ENCODE data around the gene EZH1.
"Not testable (repeated sequence)": the region's sequence is repeated elsewhere in the genome, so short reads cannot be mapped to it uniquely, and the experiment has no call there.

The EZH1 gene

GRCh38 chr17:42769964-42770363 is 25.1 kb upstream of the EZH1 start:
- FAIRE-seq = not testable (repeated sequence)

GRCh38 chr17:42768006-42768405 is 23.2 kb upstream of the EZH1 start:
- FAIRE-seq = not testable (repeated sequence)

- FAIRE-seq = no peak
These were observed 22.7 kb upstream of the EZH1 start for GRCh38 chr17:42767512-42767911.

- FAIRE-seq = no peak
These were observed 21.3 kb upstream of the EZH1 start for GRCh38 chr17:42766124-42766523.

GRCh38 chr17:42761638-42762037 is 16.8 kb upstream of the EZH1 start:
- no peak for FAIRE-seq

- no peak for FAIRE-seq
These were observed 16.1 kb upstream of the EZH1 start, which contains the start of gene RAMP2 for GRCh38 chr17:42760652-42761581. Gene RAMP2, plus strand, starts transcription at chr17:42761227. Its CDS starts 35 bp downstream, at chr17:42761262.

GRCh38 chr17:42759982-42760651 is 15.3 kb upstream of the EZH1 start:
- FAIRE-seq = no peak

GRCh38 chr17:42754782-42755181 is 9.9 kb upstream of the EZH1 start:
- FAIRE-seq = no peak

- no peak for FAIRE-seq
These were observed 6.8 kb upstream of the EZH1 start for GRCh38 chr17:42751628-42752027.

- FAIRE-seq = no peak
These were observed 6.0 kb upstream of the EZH1 start for GRCh38 chr17:42750739-42751344.

- no peak for FAIRE-seq
These were observed 4.3 kb upstream of the EZH1 start for GRCh38 chr17:42748908-42749798.

- no peak for FAIRE-seq
These were observed 3.5 kb upstream of the EZH1 start for GRCh38 chr17:42748202-42748907.

GRCh38 chr17:42744283-42744805 is 496 bp downstream of the EZH1 start:
- no peak for FAIRE-seq

- no peak for FAIRE-seq
These were observed 1.1 kb downstream of the EZH1 start for GRCh38 chr17:42743595-42744282.

- not testable (repeated sequence) for FAIRE-seq
These were observed 1.9 kb downstream of the EZH1 start for GRCh38 chr17:42742916-42743315.

GRCh38 chr17:42740699-42741098 is 4.1 kb downstream of the EZH1 start:
- FAIRE-seq = no peak

GRCh38 chr17:42725143-42725542 is 19.7 kb downstream of the EZH1 start:
- no peak for FAIRE-seq

GRCh38 chr17:42723636-42724035 is 21.2 kb downstream of the EZH1 start:
- FAIRE-seq = no peak

GRCh38 chr17:42720996-42721583 is 23.8 kb downstream of the EZH1 start:
- peak; percentile 75 for FAIRE-seq

- no peak for FAIRE-seq
These were observed 35.3 kb downstream of the EZH1 start for GRCh38 chr17:42709561-42709960.

GRCh38 chr17:42708588-42708987 is 36.3 kb downstream of the EZH1 start:
- no peak for FAIRE-seq
